ENCODE results near the gene RAP1GAP2. TPM values are rescaled to one million over a fixed set of nuclear protein-coding genes. Genes with fewer than 3 reads are reported as not detected.

Gene RAP1GAP2
- total and polyA plus RNA-seq, 7 donors = 0.25 to 2.0 (median 0.84) TPM

GRCh38 chr17:2880050-2880449 lies 83.8 kb downstream of the RAP1GAP2 start:
- Histone ChIP-seq H3K4me1 (no peaks in the 10 kb centered on the region), H3K4me3 (no peak overlapping the region), H3K36me3 (ENCODE audit: insufficient read depth in 1 of 2, low read depth in 1 of 2) (no peaks in the 10 kb centered on the region), H3K27me3 (ENCODE audit: insufficient read depth in 3 of 3, low read length in 2 of 3) (peaks cover 0 to 3% (median 0%) of the 10 kb centered on the region in 3 donors), H3K27ac (no peak overlapping the region), H3K9me3 (no peaks in the 10 kb centered on the region)
- no peak for ATAC-seq
- intact Hi-C loops (cut with DNase I) = no loop called here
- WGBS, 3 donors = 75 to 81% (median 78%) methylated on average over 8 of the region's 8 CpGs
- no peak for TF ChIP-seq CTCF (IDR thresholded peaks at IDR 0.05)
- DNase-seq = no peak

- no peak for DNase-seq
- Histone ChIP-seq H3K27me3 (ENCODE audit: insufficient read depth in 3 of 3, low read length in 2 of 3) (peaks cover 0 to 3% (median 0%) of the 10 kb centered on the region in 3 donors), H3K4me1 (no peaks in the 10 kb centered on the region), H3K36me3 (ENCODE audit: insufficient read depth in 1 of 2, low read depth in 1 of 2) (no peaks in the 10 kb centered on the region), H3K4me3 (no peak overlapping the region), H3K27ac (no peak overlapping the region), H3K9me3 (no peaks in the 10 kb centered on the region)
- WGBS, 3 donors = 88 to 91% (median 91%) methylated on average over 5 of the region's 5 CpGs
- TF ChIP-seq CTCF (IDR thresholded peaks at IDR 0.05) = no peak
- ATAC-seq = no peak
- intact Hi-C loops (cut with DNase I) = no loop called here
Observed at GRCh38 chr17:2881295-2881694, 85.1 kb downstream of the RAP1GAP2 start.

GRCh38 chr17:2883544-2884213 lies 87.4 kb downstream of the RAP1GAP2 start:
- no peak for TF ChIP-seq CTCF (IDR thresholded peaks at IDR 0.05)
- 49 to 62% (median 52%) methylated on average over 10 of the region's 10 CpGs for WGBS, 3 donors
- intact Hi-C loops (cut with DNase I) = no loop called here
- Histone ChIP-seq H3K27me3 (ENCODE audit: insufficient read depth in 3 of 3, low read length in 2 of 3) (no peaks in the 10 kb centered on the region), H3K27ac (no peak overlapping the region), H3K4me1 (no peaks in the 10 kb centered on the region), H3K9me3 (no peaks in the 10 kb centered on the region), H3K36me3 (ENCODE audit: insufficient read depth in 1 of 2, low read depth in 1 of 2) (no peaks in the 10 kb centered on the region), H3K4me3 (no peak overlapping the region)
- ATAC-seq (peak in 1 of 4 donors; percentile 53), DNase-seq (no peak)

- H3K27me3 ChIP-seq (ENCODE audit: insufficient read depth in 3 of 3, low read length in 2 of 3) = no peaks in the 10 kb centered on the region
- DNase-seq = no peak
- no peak for ATAC-seq
- TF ChIP-seq CTCF (IDR thresholded peaks at IDR 0.05) = no peak
- intact Hi-C loops (cut with DNase I) = no loop called here
- no peaks in the 10 kb centered on the region for H3K9me3 ChIP-seq
- no peaks in the 10 kb centered on the region for H3K36me3 ChIP-seq (ENCODE audit: insufficient read depth in 1 of 2, low read depth in 1 of 2)
- H3K27ac ChIP-seq = no peak overlapping the region
- no peak overlapping the region for H3K4me3 ChIP-seq
- no peaks in the 10 kb centered on the region for H3K4me1 ChIP-seq
- WGBS, 3 donors = 48 to 67% (median 57%) methylated on average over 9 of the region's 9 CpGs
Observed at GRCh38 chr17:2885733-2886132, 89.5 kb downstream of the RAP1GAP2 start.

- 90 to 92% (median 91%) methylated on average over 9 of the region's 9 CpGs for WGBS, 3 donors
- H3K4me3 ChIP-seq = no peak overlapping the region
Observed at GRCh38 chr17:2888326-2888725, 92.1 kb downstream of the RAP1GAP2 start.

More at GRCh38 chr17:2888326-2888725, 92.1 kb downstream of the RAP1GAP2 start:
- ATAC-seq (no peak), DNase-seq (no peak)
- H3K4me1 ChIP-seq = no peaks in the 10 kb centered on the region
- no peak overlapping the region for H3K27ac ChIP-seq
- intact Hi-C loops (cut with DNase I) = no loop called here
- TF ChIP-seq CTCF (IDR thresholded peaks at IDR 0.05) = no peak
- H3K9me3 ChIP-seq = no peaks in the 10 kb centered on the region
- H3K27me3 ChIP-seq (ENCODE audit: insufficient read depth in 3 of 3, low read length in 2 of 3) = no peaks in the 10 kb centered on the region
- no peaks in the 10 kb centered on the region for H3K36me3 ChIP-seq (ENCODE audit: insufficient read depth in 1 of 2, low read depth in 1 of 2)

Data from psoas muscle (tissue), 8 donors.